ENCODE data around the gene STK32A.
A peak's percentile ranks its signal among the peaks of the same experiment; 100 is the strongest.
"Not testable (repeated sequence)": the region's sequence is repeated elsewhere in the genome, so short reads cannot be mapped to it uniquely, and the experiment has no call there.

The STK32A gene

DNA sequence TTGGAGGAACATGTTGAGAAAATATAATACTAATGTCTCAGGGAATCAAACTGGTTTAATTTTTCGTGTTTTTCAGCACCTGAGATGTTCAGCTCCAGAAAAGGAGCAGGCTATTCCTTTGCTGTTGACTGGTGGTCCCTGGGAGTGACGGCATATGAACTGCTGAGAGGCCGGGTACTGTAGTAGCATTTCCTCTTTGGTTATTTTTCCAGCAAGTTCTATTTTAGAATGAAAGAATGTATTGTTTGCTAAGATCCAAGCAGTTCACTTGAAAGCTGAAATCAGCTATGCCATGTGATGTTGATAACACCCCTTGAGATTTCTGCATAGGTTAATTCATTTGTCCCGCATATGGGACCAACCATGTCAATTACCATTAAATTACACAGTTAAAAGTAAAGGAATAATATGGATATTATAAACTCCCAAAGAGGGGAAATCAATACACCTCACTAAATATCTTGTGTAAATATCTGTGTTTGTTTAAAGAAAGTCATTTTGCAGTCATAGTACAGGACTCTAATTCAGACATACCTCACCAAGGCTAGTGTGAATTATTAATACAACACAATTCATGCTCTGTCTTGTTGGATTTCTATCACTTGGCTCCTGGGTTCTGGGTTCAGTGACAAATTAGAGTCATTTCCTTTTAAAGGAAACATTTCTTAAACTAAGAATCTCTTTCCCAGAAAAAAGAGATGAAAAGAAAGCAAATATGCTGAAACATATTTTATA, 126.8 kb downstream of the STK32A start:
- in situ Hi-C loops (cut with HindIII; ENCODE audit: low pct_unique_long_range_greater_than_20kb, low sequenced_read_pairs), result no loop called here
- no peak for TF ChIP-seq JUND (IDR thresholded peaks at IDR 0.05; ENCODE audit: low read depth)
- no peak for DNase-seq (ENCODE audit: low read depth in 1 of 2, low spot score in 1 of 2)

DNA sequence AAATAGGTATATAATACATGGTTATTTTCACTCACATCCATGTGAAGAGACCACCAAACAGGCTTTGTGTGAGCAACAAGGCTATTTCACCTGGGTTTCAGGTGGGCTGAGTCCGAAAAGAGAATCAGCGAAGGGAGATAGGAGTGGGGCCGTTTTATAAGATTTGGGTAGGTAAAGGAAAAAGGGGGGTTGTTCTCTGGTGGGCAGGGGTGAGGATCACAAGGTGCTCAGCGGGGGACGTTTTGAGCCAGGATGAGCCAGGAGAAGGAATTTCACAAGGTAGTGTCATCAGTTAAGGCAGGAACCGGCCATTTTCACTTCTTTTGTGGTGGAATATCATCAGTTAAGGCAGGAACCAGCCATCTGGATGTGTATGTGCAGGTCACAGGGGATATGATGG, 132.6 kb downstream of the STK32A start:
- DNase-seq (ENCODE audit: low read depth in 1 of 2, low spot score in 1 of 2); in situ Hi-C loops (cut with HindIII; ENCODE audit: low pct_unique_long_range_greater_than_20kb, low sequenced_read_pairs): not testable (repeated sequence)

DNA sequence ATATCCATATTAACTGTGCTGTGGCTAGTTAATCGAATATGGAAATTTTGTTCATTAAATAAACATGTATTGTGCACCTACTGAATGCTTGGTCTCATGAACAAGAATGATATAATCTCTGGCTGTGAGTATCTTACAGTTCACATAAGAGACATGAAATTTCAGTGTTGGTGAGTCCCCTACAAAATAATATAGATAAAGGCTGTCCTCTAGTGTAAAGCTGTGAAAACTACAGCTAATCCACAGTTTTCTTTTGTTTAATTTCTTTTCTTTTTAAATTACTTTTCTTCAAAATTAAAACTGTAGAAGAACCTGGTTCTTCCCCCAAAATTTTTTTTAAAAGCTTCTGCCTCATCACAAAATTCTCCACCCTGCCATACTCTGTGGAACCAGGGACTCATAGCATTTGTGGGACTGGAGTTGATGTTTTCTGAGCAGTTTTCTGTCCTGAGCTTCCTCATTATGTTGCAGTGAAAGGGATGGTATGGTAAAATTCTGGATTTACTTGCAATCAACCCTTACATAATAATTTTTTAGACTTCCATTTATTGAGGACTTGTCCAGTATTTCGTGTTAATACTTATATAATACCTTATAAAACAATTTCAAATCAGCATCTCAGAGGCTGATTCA, 135.0 kb downstream of the STK32A start:
- in situ Hi-C loops (cut with HindIII; ENCODE audit: low pct_unique_long_range_greater_than_20kb, low sequenced_read_pairs), result no loop called here
- TF ChIP-seq JUND (IDR thresholded peaks at IDR 0.05; ENCODE audit: low read depth), result no peak
- DNase-seq (ENCODE audit: low read depth in 1 of 2, low spot score in 1 of 2), result peak in 1 of 2 experiments; percentile 20

DNA sequence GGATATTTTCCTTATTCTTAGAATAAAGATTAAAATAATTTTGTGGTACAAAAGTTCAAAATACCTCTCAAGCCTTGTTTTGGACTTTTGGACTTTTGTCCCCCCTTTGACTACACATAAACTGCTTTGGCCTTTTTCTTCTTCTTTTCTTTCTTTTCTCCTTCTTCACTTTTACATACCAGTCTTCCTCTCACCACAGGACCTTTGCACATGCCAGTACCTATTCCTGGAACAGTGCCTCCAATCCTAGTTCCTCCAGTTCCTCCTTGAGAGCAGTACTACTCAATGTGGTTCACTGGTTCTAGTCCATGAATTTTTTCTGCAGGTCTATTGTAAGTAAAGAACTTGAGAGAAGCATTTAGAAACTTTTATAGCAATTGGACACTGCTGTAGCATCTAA, 136.5 kb downstream of the STK32A start:
- TF ChIP-seq JUND (IDR thresholded peaks at IDR 0.05; ENCODE audit: low read depth), result no peak
- in situ Hi-C loops (cut with HindIII; ENCODE audit: low pct_unique_long_range_greater_than_20kb, low sequenced_read_pairs), result no loop called here

DNA sequence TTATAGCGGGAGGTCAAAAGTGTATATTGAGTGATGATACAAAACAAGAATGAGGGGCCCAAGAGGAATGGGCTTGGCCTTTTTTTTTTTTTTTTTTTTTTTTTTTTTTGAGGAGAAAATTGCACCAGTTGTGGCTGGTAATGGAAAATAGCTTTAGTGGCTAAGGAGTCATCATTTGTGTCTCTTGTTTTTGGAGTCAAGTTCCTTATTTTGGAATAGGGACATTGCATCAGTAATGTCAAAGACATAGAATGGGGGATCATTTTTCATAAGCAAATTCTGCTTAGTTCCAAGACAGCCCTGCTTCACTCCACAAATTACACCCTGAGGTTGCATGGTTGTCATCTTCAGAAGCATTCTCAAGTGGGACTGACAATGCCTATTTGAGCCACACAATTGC, 137.4 kb downstream of the STK32A start:
- in situ Hi-C loops (cut with HindIII; ENCODE audit: low pct_unique_long_range_greater_than_20kb, low sequenced_read_pairs), result no loop called here
- no peak for TF ChIP-seq JUND (IDR thresholded peaks at IDR 0.05; ENCODE audit: low read depth)
- DNase-seq (ENCODE audit: low read depth in 1 of 2, low spot score in 1 of 2), result no peak

More for the DNA sequence above, 136.5 kb downstream of the STK32A start:
- DNase-seq (ENCODE audit: low read depth in 1 of 2, low spot score in 1 of 2), result no peak

DNA sequence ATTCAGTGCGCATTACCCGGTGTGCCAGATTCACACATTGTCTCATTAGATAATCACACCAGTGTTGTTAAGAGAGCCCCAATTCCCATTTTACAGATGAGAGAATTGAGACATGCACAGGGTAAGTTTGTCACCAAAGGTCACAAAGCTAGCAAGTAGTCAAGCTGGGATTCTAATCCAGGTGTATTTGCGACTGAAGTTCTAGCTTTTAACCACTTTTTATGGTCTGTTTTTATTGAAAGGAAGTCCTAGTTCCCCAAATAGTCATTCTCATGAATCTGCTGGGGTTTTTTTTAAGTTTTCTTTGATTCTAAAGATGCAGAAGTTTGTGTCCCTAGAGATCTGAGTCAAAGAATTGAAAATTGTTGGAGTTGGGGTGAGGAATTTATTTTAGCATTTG, 138.5 kb downstream of the STK32A start:
- in situ Hi-C loops (cut with HindIII; ENCODE audit: low pct_unique_long_range_greater_than_20kb, low sequenced_read_pairs), result no loop called here
- no peak for TF ChIP-seq JUND (IDR thresholded peaks at IDR 0.05; ENCODE audit: low read depth)
- DNase-seq (ENCODE audit: low read depth in 1 of 2, low spot score in 1 of 2), result no peak

DNA sequence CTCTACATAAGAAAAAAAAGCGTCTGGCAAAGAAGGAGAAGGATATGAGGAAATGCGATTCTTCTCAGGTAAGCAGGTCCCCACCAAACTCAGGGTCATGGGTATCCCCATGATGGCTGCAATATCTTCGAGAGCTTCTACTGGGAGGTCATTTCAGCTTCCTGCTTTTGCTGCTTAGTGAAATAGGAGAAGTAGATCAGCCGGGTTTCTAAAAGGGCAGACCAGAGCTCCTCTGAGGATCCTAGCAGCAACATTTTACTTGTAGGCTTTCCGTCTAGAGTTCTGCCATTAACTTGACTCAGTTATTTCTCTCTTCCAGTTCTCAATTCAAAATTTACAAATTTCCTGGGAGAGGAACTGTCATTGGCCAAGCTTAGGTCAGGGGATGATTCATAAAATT, 140.3 kb downstream of the STK32A start:
- no peak for TF ChIP-seq JUND (IDR thresholded peaks at IDR 0.05; ENCODE audit: low read depth)
- in situ Hi-C loops (cut with HindIII; ENCODE audit: low pct_unique_long_range_greater_than_20kb, low sequenced_read_pairs), result no loop called here

DNA sequence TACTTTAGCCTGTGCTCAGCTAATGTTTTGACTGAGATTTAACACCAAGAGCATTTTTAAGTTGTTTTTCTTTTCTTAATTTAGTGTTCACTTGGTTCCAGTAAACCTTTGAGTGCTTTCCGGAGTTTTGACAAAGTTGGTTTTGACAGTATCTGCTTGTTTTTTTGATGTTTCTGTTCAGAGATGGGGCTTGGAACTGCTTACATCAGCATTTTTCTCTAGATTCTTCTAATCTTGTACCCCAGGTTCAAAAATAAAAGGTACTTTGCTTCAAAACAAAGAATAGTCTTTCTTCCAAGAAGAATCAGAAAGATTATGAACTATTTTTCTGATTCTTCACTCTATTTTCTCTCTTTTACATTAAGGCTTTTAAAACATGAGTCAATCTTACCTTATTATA, 142.9 kb downstream of the STK32A start:
- in situ Hi-C loops (cut with HindIII; ENCODE audit: low pct_unique_long_range_greater_than_20kb, low sequenced_read_pairs), result no loop called here
- TF ChIP-seq JUND (IDR thresholded peaks at IDR 0.05; ENCODE audit: low read depth), result no peak
- DNase-seq (ENCODE audit: low read depth in 1 of 2, low spot score in 1 of 2), result no peak

More for the DNA sequence above, 140.3 kb downstream of the STK32A start:
- DNase-seq (ENCODE audit: low read depth in 1 of 2, low spot score in 1 of 2), result no peak

DNA sequence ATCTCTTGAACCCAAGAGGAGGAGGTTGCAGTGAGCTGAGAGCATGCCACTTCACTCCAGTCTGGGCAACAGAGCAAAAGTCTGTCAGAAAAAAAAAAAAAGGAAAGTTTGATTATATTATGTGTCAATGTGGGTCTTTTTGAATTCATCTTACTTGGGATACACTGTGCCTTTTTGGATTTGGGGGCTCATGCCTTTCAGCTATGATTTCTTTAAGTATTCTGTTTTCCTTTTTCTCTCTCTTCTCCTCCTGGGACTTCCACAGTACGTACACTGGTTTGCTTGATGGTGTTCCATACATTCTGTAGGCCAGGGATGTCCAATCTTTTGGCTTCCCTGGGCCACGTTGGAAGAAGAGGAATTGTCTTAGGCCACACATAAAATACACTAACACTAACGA, 146.7 kb downstream of the STK32A start:
- no peak for TF ChIP-seq JUND (IDR thresholded peaks at IDR 0.05; ENCODE audit: low read depth)
- no peak for DNase-seq (ENCODE audit: low read depth in 1 of 2, low spot score in 1 of 2)
- in situ Hi-C loops (cut with HindIII; ENCODE audit: low pct_unique_long_range_greater_than_20kb, low sequenced_read_pairs), result no loop called here

DNA sequence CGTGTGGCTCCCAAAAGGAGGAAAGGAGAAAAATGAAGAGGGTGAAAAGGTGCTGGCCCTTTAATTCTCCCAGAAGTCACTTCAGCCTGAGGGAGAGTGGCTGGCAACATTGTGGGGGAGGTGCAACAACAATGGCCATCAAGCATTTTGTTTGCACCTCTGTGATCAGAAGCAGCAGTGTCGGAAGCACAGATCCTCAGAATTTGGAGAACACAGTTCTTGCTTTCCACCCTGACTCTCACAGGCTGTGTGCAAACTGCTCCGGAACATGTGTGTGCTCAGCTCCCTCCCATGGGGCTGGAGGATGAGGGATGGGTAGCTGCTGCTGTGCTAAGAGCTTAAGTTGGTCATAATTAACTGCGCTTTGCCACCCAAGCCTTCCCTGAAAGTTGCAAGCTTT, 147.9 kb downstream of the STK32A start:
- DNase-seq (ENCODE audit: low read depth in 1 of 2, low spot score in 1 of 2), result peak in 1 of 2 experiments; percentile 23
- in situ Hi-C loops (cut with HindIII; ENCODE audit: low pct_unique_long_range_greater_than_20kb, low sequenced_read_pairs), result no loop called here
- TF ChIP-seq JUND (IDR thresholded peaks at IDR 0.05; ENCODE audit: low read depth), result no peak

DNA sequence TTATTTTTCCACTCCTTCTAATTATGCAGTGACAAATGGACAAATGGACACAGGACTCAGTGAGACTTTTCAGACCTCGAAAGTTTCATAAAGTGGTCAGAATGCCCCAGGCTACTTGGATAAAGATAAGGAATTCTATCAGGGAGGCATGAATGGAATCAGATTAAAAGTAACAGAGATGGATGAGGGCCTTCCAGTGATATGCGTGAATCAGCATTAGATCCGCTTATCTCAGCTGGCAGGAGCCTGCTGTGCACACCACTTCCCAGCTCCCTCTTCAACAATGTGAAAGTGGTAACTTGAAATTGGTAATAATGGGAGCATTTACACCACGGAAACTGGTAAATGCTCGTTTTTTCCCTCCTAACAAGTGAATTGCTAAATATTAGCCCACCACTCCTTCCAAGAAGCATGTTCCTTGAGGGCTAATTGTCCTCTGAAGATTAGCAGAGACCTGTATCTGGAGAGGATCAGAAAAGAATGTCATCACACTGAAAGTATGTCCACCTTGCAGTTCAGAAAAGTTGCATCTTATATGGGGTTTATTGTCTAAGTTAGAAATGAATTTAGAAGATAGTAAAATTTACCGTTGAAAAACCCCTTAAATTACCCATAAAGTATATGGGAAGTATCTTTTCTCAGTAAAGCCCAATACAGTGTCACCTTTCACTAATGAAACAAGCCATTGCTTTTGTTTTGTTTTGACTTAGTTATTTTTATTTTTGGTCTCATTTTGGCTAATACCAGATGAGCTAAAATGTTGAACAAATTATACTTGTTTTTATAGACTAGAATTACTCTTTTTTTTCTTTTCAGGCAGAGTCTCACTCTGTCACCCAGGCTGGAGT, 149.7 kb downstream of the STK32A start:
- in situ Hi-C loops (cut with HindIII; ENCODE audit: low pct_unique_long_range_greater_than_20kb, low sequenced_read_pairs), result no loop called here
- TF ChIP-seq JUND (IDR thresholded peaks at IDR 0.05; ENCODE audit: low read depth), result no peak
- no peak for DNase-seq (ENCODE audit: low read depth in 1 of 2, low spot score in 1 of 2)

DNA sequence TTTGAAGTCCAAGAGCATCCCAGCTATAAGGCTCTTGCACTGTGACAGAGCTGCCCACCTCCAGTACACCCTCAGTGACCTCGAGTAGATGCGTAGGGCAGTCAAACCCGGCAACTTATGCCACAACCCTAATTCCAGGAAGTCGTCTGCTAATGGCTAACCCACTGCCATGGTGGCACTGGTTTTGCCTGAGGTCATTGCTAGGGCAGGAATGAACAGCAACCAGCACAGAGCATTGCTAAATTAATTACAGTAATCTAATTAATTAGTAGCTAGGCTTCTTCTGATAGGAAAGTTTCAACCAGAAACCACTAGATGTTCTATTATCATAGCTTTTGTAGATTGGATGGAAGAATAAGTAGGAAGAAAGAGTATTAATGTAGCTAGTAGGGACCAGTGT, 152.3 kb downstream of the STK32A start:
- no peak for TF ChIP-seq JUND (IDR thresholded peaks at IDR 0.05; ENCODE audit: low read depth)
- in situ Hi-C loops (cut with HindIII; ENCODE audit: low pct_unique_long_range_greater_than_20kb, low sequenced_read_pairs), result no loop called here
- no peak for DNase-seq (ENCODE audit: low read depth in 1 of 2, low spot score in 1 of 2)

Data from T47D (cell line).